Upper lobe of left lung (tissue), 6 donors: ENCODE results near the gene PIK3C2G. TPM values are rescaled to one million over a fixed set of nuclear protein-coding genes. Genes with fewer than 3 reads are reported as not detected.

Experiments
- ATAC-seq, 2 donors: fragments of 200-7000 bp; cut with Tn5 transposase; one replicate each; pipeline ENCODE4 v1.9.1; 2022; ENCODE audit warnings: mild to moderate bottlenecking in 2 of 2, moderate library complexity in 2 of 2; ENCODE audit not compliant: low FRiP score in 2 of 2
- DNase-seq, 2 donors: peaks; one replicate each; pipeline ENCODE4 v3.0.0-alpha.2; 2019 to 2020
- H3K27ac ChIP-seq, 4 donors: fragments of 200-600 bp; sonication (generic); one replicate each; pipeline ENCODE4 v1.5.1; 2016 to 2019
- H3K27me3 ChIP-seq, 4 donors: fragments of 200-600 bp; sonication (generic); one replicate each; pipeline ENCODE4 v1.5.1; 2017 to 2019
- H3K36me3 ChIP-seq, 4 donors: fragments of 200-600 bp; sonication (generic); one replicate each; pipeline ENCODE4 v1.5.1; 2016 to 2019
- H3K4me1 ChIP-seq, 4 donors: fragments of 200-600 bp; sonication (generic); one replicate each; pipeline ENCODE4 v1.5.1; 2018 to 2019
- H3K4me3 ChIP-seq, 4 donors: fragments of 200-600 bp; sonication (generic); one replicate each; pipeline ENCODE4 v1.5.1; 2017 to 2019; ENCODE audit warnings: mild to moderate bottlenecking in 2 of 4, moderate library complexity in 1 of 4
- H3K9me3 ChIP-seq, 4 donors: fragments of 200-600 bp; sonication (generic); one replicate each; pipeline ENCODE4 v1.5.1; 2018 to 2019
- EP300 ChIP-seq, 4 donors: sonication (generic); formaldehyde crosslinking; IDR thresholded peaks; one replicate each; pipeline ENCODE4 v1.5.1; 2017; ENCODE audit warnings: antibody characterized with exemption in 4 of 4, control low read depth in 2 of 4
- POLR2A ChIP-seq, 4 donors: fragments of 450-650 bp; IDR thresholded peaks; one replicate each; pipeline ENCODE4 v1.5.1; 2016 to 2017; ENCODE audit warnings: antibody characterized with exemption in 4 of 4, mild to moderate bottlenecking in 2 of 4
- POLR2AphosphoS5 ChIP-seq, 2 donors: sonication (generic); formaldehyde crosslinking; IDR thresholded peaks; one replicate each; pipeline ENCODE4 v1.5.1; 2017; ENCODE audit warnings: antibody characterized with exemption in 2 of 2
- WGBS, 2 donors: methylation state at CpG; one replicate each; pipeline ENCODE4 v1.1.5; 2017 to 2018; 5-methylcytosine and 5-hydroxymethylcytosine counted together
- total RNA-seq, 6 donors: library from RNA; depleted of rRNA in 4 of 6; stranded (reverse); fragments of >200 nt in 4 of 6; gene quantifications; one replicate each; pipeline versions ENCODE4 v1.1.0 to v1.2.1, GENCODE V29; 2016 to 2021
- TF ChIP-seq, protein P1 (sequence below), 6 experiments: fragments of 450-650 bp in 4 of 6; fragments of 200-600 bp in 2 of 6; sonication (generic) in 2 of 6; IDR thresholded peaks; one replicate each; pipeline ENCODE4 v1.5.1; 2016 to 2019; ENCODE audit warnings: antibody characterized with exemption in 6 of 6
- donor health status: DM: no; HTN: no; CAD: no; lungs with moderate emphysema.
- donor health status: DM: no; HTN: yes; CAD: no; lungs with severe emphysema.

Gene PIK3C2G
- total RNA-seq, 6 donors from 2014 or later: 0.33 to 3.1 (median 0.39) TPM; not detected in 1

- Histone ChIP-seq H3K27me3 (no peaks in the 10 kb centered on the region), H3K27ac (no peak overlapping the region), H3K9me3 (no peaks in the 10 kb centered on the region), H3K4me3 (no peak overlapping the region), H3K4me1 (no peaks in the 10 kb centered on the region), H3K36me3 (no peaks in the 10 kb centered on the region)
- ATAC-seq: no peak
- no peak for DNase-seq
- 85 to 86% methylated on average over 2 of the region's 2 CpGs for WGBS, 2 donors
- TF ChIP-seq, protein P1, sequence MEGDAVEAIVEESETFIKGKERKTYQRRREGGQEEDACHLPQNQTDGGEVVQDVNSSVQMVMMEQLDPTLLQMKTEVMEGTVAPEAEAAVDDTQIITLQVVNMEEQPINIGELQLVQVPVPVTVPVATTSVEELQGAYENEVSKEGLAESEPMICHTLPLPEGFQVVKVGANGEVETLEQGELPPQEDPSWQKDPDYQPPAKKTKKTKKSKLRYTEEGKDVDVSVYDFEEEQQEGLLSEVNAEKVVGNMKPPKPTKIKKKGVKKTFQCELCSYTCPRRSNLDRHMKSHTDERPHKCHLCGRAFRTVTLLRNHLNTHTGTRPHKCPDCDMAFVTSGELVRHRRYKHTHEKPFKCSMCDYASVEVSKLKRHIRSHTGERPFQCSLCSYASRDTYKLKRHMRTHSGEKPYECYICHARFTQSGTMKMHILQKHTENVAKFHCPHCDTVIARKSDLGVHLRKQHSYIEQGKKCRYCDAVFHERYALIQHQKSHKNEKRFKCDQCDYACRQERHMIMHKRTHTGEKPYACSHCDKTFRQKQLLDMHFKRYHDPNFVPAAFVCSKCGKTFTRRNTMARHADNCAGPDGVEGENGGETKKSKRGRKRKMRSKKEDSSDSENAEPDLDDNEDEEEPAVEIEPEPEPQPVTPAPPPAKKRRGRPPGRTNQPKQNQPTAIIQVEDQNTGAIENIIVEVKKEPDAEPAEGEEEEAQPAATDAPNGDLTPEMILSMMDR (IDR thresholded peaks at IDR 0.05): no peak
- TF ChIP-seq POLR2AphosphoS5 (IDR thresholded peaks at IDR 0.05) (no peak), EP300 (IDR thresholded peaks at IDR 0.05) (no peak), POLR2A (IDR thresholded peaks at IDR 0.05) (no peak)
Observed at GRCh38 chr12:18414671-18415070, 153.4 kb downstream of the PIK3C2G start.

- ATAC-seq (no peak), DNase-seq (no peak)
- no peaks in the 10 kb centered on the region for H3K4me1 ChIP-seq
- H3K27me3 ChIP-seq: no peaks in the 10 kb centered on the region
- WGBS, 2 donors: 66 to 70% methylated on average over 4 of the region's 4 CpGs
- no peaks in the 10 kb centered on the region for H3K9me3 ChIP-seq
- no peaks in the 10 kb centered on the region for H3K36me3 ChIP-seq
- H3K27ac ChIP-seq: no peak overlapping the region
- H3K4me3 ChIP-seq: no peak overlapping the region
- TF ChIP-seq POLR2A (IDR thresholded peaks at IDR 0.05) (no peak), POLR2AphosphoS5 (IDR thresholded peaks at IDR 0.05) (no peak), EP300 (IDR thresholded peaks at IDR 0.05) (no peak)
- TF ChIP-seq, protein P1 (IDR thresholded peaks at IDR 0.05): no peak
Observed at GRCh38 chr12:18415227-18415626, 153.9 kb downstream of the PIK3C2G start.

GRCh38 chr12:18416412-18416811 is 155.1 kb downstream of the PIK3C2G start:
- no peaks in the 10 kb centered on the region for H3K4me1 ChIP-seq
- no peaks in the 10 kb centered on the region for H3K27me3 ChIP-seq
- H3K36me3 ChIP-seq: no peaks in the 10 kb centered on the region
- WGBS, 2 donors: 84 to 85% methylated on average over 2 of the region's 2 CpGs
- ATAC-seq: no peak
- no peak for DNase-seq
- H3K4me3 ChIP-seq: no peak overlapping the region
- TF ChIP-seq, protein P1 (IDR thresholded peaks at IDR 0.05): no peak
- TF ChIP-seq EP300 (IDR thresholded peaks at IDR 0.05) (no peak), POLR2A (IDR thresholded peaks at IDR 0.05) (no peak), POLR2AphosphoS5 (IDR thresholded peaks at IDR 0.05) (no peak)
- H3K27ac ChIP-seq: no peak overlapping the region
- no peaks in the 10 kb centered on the region for H3K9me3 ChIP-seq

GRCh38 chr12:18419311-18419710 is 158.0 kb downstream of the PIK3C2G start:
- no peaks in the 10 kb centered on the region for H3K9me3 ChIP-seq
- DNase-seq: no peak
- TF ChIP-seq POLR2A (IDR thresholded peaks at IDR 0.05) (no peak), POLR2AphosphoS5 (IDR thresholded peaks at IDR 0.05) (no peak), EP300 (IDR thresholded peaks at IDR 0.05) (no peak)
- TF ChIP-seq, protein P1 (IDR thresholded peaks at IDR 0.05): no peak
- H3K27ac ChIP-seq: no peak overlapping the region
- no peak for ATAC-seq
- no peaks in the 10 kb centered on the region for H3K27me3 ChIP-seq
- 72 to 84% methylated on average over 4 of the region's 4 CpGs for WGBS, 2 donors
- H3K36me3 ChIP-seq: no peaks in the 10 kb centered on the region
- H3K4me3 ChIP-seq: no peak overlapping the region
- no peaks in the 10 kb centered on the region for H3K4me1 ChIP-seq

GRCh38 chr12:18421867-18422266 is 160.5 kb downstream of the PIK3C2G start:
- no peak overlapping the region for H3K4me3 ChIP-seq
- H3K4me1 ChIP-seq: no peaks in the 10 kb centered on the region
- no peak overlapping the region for H3K27ac ChIP-seq
- 62 to 71% methylated on average over 3 of the region's 3 CpGs for WGBS, 2 donors
- no peaks in the 10 kb centered on the region for H3K27me3 ChIP-seq
- TF ChIP-seq, protein P1 (IDR thresholded peaks at IDR 0.05): no peak
- TF ChIP-seq POLR2AphosphoS5 (IDR thresholded peaks at IDR 0.05): no peak
- TF ChIP-seq POLR2A (IDR thresholded peaks at IDR 0.05): no peak
- TF ChIP-seq EP300 (IDR thresholded peaks at IDR 0.05): no peak
- ATAC-seq (no peak), DNase-seq (no peak)
- H3K9me3 ChIP-seq: no peaks in the 10 kb centered on the region
- no peaks in the 10 kb centered on the region for H3K36me3 ChIP-seq
